CD14-positive monocyte (primary cell): ENCODE data around the gene TMC6. TPM values are rescaled to one million over a fixed set of nuclear protein-coding genes. Genes with fewer than 3 reads are reported as not detected.

Experiments
- DNase-seq, 3 donors: peaks; one replicate each; pipeline ENCODE4 v3.0.0-alpha.2; 2011 to 2022
- H2AFZ ChIP-seq: 2 replicates; pipeline ENCODE4 v1.6.0; 2012; ENCODE audit warnings: mild to moderate bottlenecking, low read depth, low read length, inconsistent platforms; ENCODE audit not compliant: insufficient read depth, poor library complexity, severe bottlenecking
- H3K27ac ChIP-seq, 2 donors: 1 replicate in 1 of 2; 2 replicates in 1 of 2; pipeline ENCODE4 v1.5.1; 2012 to 2013; ENCODE audit warnings: low read length in 2 of 2, control low read depth in 1 of 2, inconsistent platforms in 1 of 2, low read depth in 1 of 2, mild to moderate bottlenecking in 1 of 2
- H3K27me3 ChIP-seq, 2 donors: one replicate each; pipeline versions ENCODE4 v1.6.0 to v1.6.1; 2011 to 2013; ENCODE audit warnings: low read length in 2 of 2; ENCODE audit not compliant: control insufficient read depth in 2 of 2, insufficient read depth in 2 of 2
- H3K36me3 ChIP-seq, 2 donors: replicated peaks in 1 of 2; 1 replicate in 1 of 2; 2 replicates in 1 of 2; pipeline versions ENCODE4 v1.5.1 to v1.6.1; 2012 to 2013; ENCODE audit warnings: low read length in 2 of 2, control low read depth in 1 of 2, inconsistent platforms in 1 of 2, mild to moderate bottlenecking in 1 of 2; ENCODE audit not compliant: insufficient read depth in 2 of 2, control insufficient read depth in 1 of 2
- H3K4me1 ChIP-seq, 2 donors: 1 replicate in 1 of 2; 2 replicates in 1 of 2; pipeline versions ENCODE4 v1.5.1 to v1.6.1; 2012 to 2013; ENCODE audit warnings: low read length in 2 of 2, control low read depth in 1 of 2, inconsistent platforms in 1 of 2, mild to moderate bottlenecking in 1 of 2, moderate library complexity in 1 of 2; ENCODE audit not compliant: insufficient read depth in 2 of 2, control insufficient read depth in 1 of 2
- H3K4me2 ChIP-seq: replicated peaks from 2 replicates; pipeline ENCODE3; 2012; ENCODE audit warnings: low read length, moderate library complexity, mild to moderate bottlenecking; ENCODE audit not compliant: poor library complexity, severe bottlenecking; ENCODE audit errors: extremely low read depth
- H3K4me3 ChIP-seq, 3 experiments: fragments of 200-600 bp in 1 of 3; sonication (generic) in 1 of 3; replicated peaks in 1 of 3; 1 replicate in 2 of 3; 2 replicates in 1 of 3; pipeline ENCODE4 v1.5.1; 2011 to 2013; ENCODE audit warnings: low read length in 3 of 3, mild to moderate bottlenecking in 3 of 3, control low read depth in 2 of 3, low read depth in 2 of 3, inconsistent platforms in 1 of 3, moderate library complexity in 1 of 3
- H3K79me2 ChIP-seq: 2 replicates; pipeline ENCODE4 v1.6.0; 2012; ENCODE audit warnings: mild to moderate bottlenecking, control low read depth, inconsistent platforms, low read length, moderate library complexity; ENCODE audit not compliant: insufficient read depth
- H3K9ac ChIP-seq: 2 replicates; pipeline ENCODE4 v1.6.0; 2017; ENCODE audit warnings: low read length, mild to moderate bottlenecking; ENCODE audit not compliant: insufficient read depth, poor library complexity, severe bottlenecking
- H3K9me3 ChIP-seq, 2 donors: replicated peaks in 1 of 2; 1 replicate in 1 of 2; 2 replicates in 1 of 2; pipeline versions ENCODE4 v1.5.1 to v1.6.1; 2012 to 2013; ENCODE audit warnings: low read length in 2 of 2, control low read depth in 1 of 2; ENCODE audit not compliant: control insufficient read depth in 1 of 2, insufficient read depth in 1 of 2
- H4K20me1 ChIP-seq: 2 replicates; pipeline ENCODE4 v1.6.0; 2012; ENCODE audit warnings: mild to moderate bottlenecking, low read length, control low read depth, moderate library complexity; ENCODE audit not compliant: insufficient read depth
- H3K27ac Mint-ChIP-seq, 7 donors: one replicate each; pipeline ENCODE4 v1.8.0; 2020; ENCODE audit warnings: mild to moderate bottlenecking in 7 of 7, mixed read lengths in 7 of 7, moderate library complexity in 6 of 7, inconsistent platforms in 2 of 7
- H3K27me3 Mint-ChIP-seq, 3 donors: one replicate each; pipeline ENCODE4 v1.8.0; 2021 to 2022; ENCODE audit warnings: low read depth in 3 of 3, mild to moderate bottlenecking in 3 of 3, mixed read lengths in 3 of 3, moderate library complexity in 3 of 3, inconsistent platforms in 1 of 3
- H3K36me3 Mint-ChIP-seq, 2 donors: one replicate each; pipeline ENCODE4 v1.8.0; 2020; ENCODE audit warnings: mixed read lengths in 2 of 2, inconsistent platforms in 1 of 2, mild to moderate bottlenecking in 1 of 2
- H3K4me1 Mint-ChIP-seq: one replicate; pipeline ENCODE4 v1.8.0; 2020; ENCODE audit warnings: mild to moderate bottlenecking, mixed read lengths
- H3K4me3 Mint-ChIP-seq, 2 donors: one replicate each; pipeline ENCODE4 v1.8.0; 2020; ENCODE audit warnings: mild to moderate bottlenecking in 2 of 2, mixed read lengths in 2 of 2, moderate library complexity in 1 of 2
- H3K9me3 Mint-ChIP-seq, 7 donors: one replicate each; pipeline ENCODE4 v1.8.0; 2020 to 2022; ENCODE audit warnings: mixed read lengths in 7 of 7, mild to moderate bottlenecking in 6 of 7, moderate library complexity in 6 of 7, inconsistent platforms in 2 of 7
- WGBS: methylation state at CpG from one replicate; pipeline ENCODE4 v1.1.5; 2013; ENCODE audit warnings: missing lambda C conversion rate; ENCODE audit not compliant: insufficient coverage; 5-methylcytosine and 5-hydroxymethylcytosine counted together
- intact Hi-C, 2 donors: fragments of 100-400 bp; cut with micrococcal nuclease; formaldehyde crosslinking; loops; one replicate each; pipeline versions ENCODE4 v1.15.0 to v1.15.1; 2023
- polyA plus RNA-seq, 3 donors: library from polyadenylated mRNA; depleted of rRNA in 1 of 3; unstranded in 2 of 3; stranded (reverse) in 1 of 3; fragments of 300-500 nt in 2 of 3; fragments of >200 nt in 1 of 3; fragmentation: Illumina TruSeq in 2 of 3; gene quantifications; 1 replicate in 2 of 3; 2 replicates in 1 of 3; pipeline ENCODE4 v1.2.3, GENCODE V29; 2012 to 2021
- TF ChIP-seq, protein P1 (sequence below): fragments of 200-600 bp; IDR thresholded peaks from one replicate; pipeline ENCODE4 v1.8.0; 2022; ENCODE audit warnings: antibody characterized with exemption, mild to moderate bottlenecking

Gene TMC6
- polyA plus RNA-seq, 3 donors, result 60.1 to 107 (median 79.2) TPM

GRCh38 chr17:78106211-78106610 is 22.3 kb downstream of the TMC6 start:
- no peak overlapping the region for H2AFZ ChIP-seq
- 97% methylated on average over 6 of the region's 15 CpGs for WGBS
- no peak overlapping the region for H3K9ac ChIP-seq
- H3K36me3 ChIP-seq, result peaks cover 38 to 78% of the 10 kb centered on the region in 2 donors
- peaks cover 62 to 81% of the 10 kb centered on the region in 2 donors for H3K36me3 Mint-ChIP-seq
- TF ChIP-seq, protein P1, sequence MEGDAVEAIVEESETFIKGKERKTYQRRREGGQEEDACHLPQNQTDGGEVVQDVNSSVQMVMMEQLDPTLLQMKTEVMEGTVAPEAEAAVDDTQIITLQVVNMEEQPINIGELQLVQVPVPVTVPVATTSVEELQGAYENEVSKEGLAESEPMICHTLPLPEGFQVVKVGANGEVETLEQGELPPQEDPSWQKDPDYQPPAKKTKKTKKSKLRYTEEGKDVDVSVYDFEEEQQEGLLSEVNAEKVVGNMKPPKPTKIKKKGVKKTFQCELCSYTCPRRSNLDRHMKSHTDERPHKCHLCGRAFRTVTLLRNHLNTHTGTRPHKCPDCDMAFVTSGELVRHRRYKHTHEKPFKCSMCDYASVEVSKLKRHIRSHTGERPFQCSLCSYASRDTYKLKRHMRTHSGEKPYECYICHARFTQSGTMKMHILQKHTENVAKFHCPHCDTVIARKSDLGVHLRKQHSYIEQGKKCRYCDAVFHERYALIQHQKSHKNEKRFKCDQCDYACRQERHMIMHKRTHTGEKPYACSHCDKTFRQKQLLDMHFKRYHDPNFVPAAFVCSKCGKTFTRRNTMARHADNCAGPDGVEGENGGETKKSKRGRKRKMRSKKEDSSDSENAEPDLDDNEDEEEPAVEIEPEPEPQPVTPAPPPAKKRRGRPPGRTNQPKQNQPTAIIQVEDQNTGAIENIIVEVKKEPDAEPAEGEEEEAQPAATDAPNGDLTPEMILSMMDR, result no peak
- H3K27me3 Mint-ChIP-seq, result no peaks in the 10 kb centered on the region
- DNase-seq, result no peak
- H3K27ac Mint-ChIP-seq, result no peak overlapping the region
- no peak overlapping the region for H3K4me2 ChIP-seq
- H3K4me1 Mint-ChIP-seq, result no peaks in the 10 kb centered on the region
- no peak overlapping the region for H3K27ac ChIP-seq
- intact Hi-C loops, result no loop called here
- H3K4me1 ChIP-seq, result no peaks in the 10 kb centered on the region
- H3K4me3 ChIP-seq, result no peak overlapping the region
- H3K9me3 ChIP-seq, result peaks cover 0 to 3% of the 10 kb centered on the region in 2 donors
- H3K4me3 Mint-ChIP-seq, result no peak overlapping the region
- no peaks in the 10 kb centered on the region for H3K79me2 ChIP-seq
- no peaks in the 10 kb centered on the region for H3K27me3 ChIP-seq
- peaks cover 0 to 3% (median 2%) of the 10 kb centered on the region in 7 donors for H3K9me3 Mint-ChIP-seq
- H4K20me1 ChIP-seq, result peaks cover 33% of the 10 kb centered on the region

DNA sequence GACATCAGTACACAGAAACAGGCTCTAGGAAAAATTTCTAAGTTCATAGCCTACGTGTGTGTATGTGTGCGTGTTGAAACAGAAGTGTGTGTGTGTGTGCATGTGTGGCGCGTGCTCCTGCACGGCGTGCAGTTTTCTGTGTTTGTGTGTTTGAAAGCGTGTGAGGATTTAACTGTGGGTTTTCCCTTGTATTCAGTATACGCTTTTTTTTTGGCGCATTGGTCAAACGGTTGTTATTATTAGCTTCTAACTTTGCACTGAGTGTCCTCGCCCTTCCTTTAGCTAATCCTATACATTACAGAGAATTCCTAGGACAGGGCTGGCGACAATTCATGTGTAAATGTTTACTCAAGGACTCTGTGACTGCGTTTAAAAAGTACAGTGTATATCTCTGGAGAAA is 23.0 kb downstream of the TMC6 start:
- H2AFZ ChIP-seq, result no peak overlapping the region
- H3K4me1 Mint-ChIP-seq, result no peaks in the 10 kb centered on the region
- no peak overlapping the region for H3K27ac ChIP-seq
- TF ChIP-seq, protein P1, result no peak
- H3K4me2 ChIP-seq, result no peak overlapping the region
- H3K4me3 Mint-ChIP-seq, result no peak overlapping the region
- peaks cover 26% of the 10 kb centered on the region for H4K20me1 ChIP-seq
- WGBS, result 92% methylated on average over 8 of the region's 13 CpGs
- intact Hi-C loops, result no loop called here
- H3K9me3 ChIP-seq, result peaks cover 0 to 4% of the 10 kb centered on the region in 2 donors
- H3K27me3 Mint-ChIP-seq, result no peaks in the 10 kb centered on the region
- H3K36me3 ChIP-seq, result peaks cover 32 to 73% of the 10 kb centered on the region in 2 donors
- H3K4me1 ChIP-seq, result no peaks in the 10 kb centered on the region
- H3K36me3 Mint-ChIP-seq, result peaks cover 60 to 79% of the 10 kb centered on the region in 2 donors
- no peak overlapping the region for H3K4me3 ChIP-seq
- no peaks in the 10 kb centered on the region for H3K79me2 ChIP-seq
- no peak overlapping the region for H3K27ac Mint-ChIP-seq
- DNase-seq, result no peak
- no peaks in the 10 kb centered on the region for H3K27me3 ChIP-seq
- H3K9ac ChIP-seq, result no peak overlapping the region
- peaks cover 0 to 6% (median 3%) of the 10 kb centered on the region in 7 donors for H3K9me3 Mint-ChIP-seq
